WTC11 (cell line): ENCODE results near the gene UBAP2L.
"Not testable (repeated sequence)": the region's sequence is repeated elsewhere in the genome, so short reads cannot be mapped to it uniquely, and the experiment has no call there.

ENCODE experiments used
- USF1 ChIP-seq: sonication (generic); formaldehyde crosslinking; IDR thresholded peaks from 2 replicates; pipeline ENCODE4 v1.8.0; 2022; ENCODE audit warnings: mild to moderate bottlenecking, missing genetic modification reagents
- TF ChIP-seq, protein P1 (sequence below): fragments of 200-600 bp; IDR thresholded peaks from 2 replicates; pipeline ENCODE4 v1.8.0; 2022; ENCODE audit warnings: antibody characterized with exemption

GRCh38 chr1:154287591-154287990 lies 66.8 kb downstream of the UBAP2L start:
- TF ChIP-seq, protein P1, sequence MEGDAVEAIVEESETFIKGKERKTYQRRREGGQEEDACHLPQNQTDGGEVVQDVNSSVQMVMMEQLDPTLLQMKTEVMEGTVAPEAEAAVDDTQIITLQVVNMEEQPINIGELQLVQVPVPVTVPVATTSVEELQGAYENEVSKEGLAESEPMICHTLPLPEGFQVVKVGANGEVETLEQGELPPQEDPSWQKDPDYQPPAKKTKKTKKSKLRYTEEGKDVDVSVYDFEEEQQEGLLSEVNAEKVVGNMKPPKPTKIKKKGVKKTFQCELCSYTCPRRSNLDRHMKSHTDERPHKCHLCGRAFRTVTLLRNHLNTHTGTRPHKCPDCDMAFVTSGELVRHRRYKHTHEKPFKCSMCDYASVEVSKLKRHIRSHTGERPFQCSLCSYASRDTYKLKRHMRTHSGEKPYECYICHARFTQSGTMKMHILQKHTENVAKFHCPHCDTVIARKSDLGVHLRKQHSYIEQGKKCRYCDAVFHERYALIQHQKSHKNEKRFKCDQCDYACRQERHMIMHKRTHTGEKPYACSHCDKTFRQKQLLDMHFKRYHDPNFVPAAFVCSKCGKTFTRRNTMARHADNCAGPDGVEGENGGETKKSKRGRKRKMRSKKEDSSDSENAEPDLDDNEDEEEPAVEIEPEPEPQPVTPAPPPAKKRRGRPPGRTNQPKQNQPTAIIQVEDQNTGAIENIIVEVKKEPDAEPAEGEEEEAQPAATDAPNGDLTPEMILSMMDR: not testable (repeated sequence)
- not testable (repeated sequence) for TF ChIP-seq USF1
